GM18505 (cell line): ENCODE measurements around the gene BPIFB3.

Experiments used
- ATAC-seq: cut with Tn5 transposase; IDR thresholded peaks from one replicate; pipeline ENCODE4 v1.9.1; 2021; ENCODE audit not compliant: unreplicated experiment
- POLR2A ChIP-seq: IDR thresholded peaks from 4 replicates; pipeline ENCODE4 v1.6.1; 2011; ENCODE audit warnings: borderline replicate concordance; ENCODE audit not compliant: insufficient read depth, insufficient read length; ENCODE audit errors: extremely low read depth

The BPIFB3 gene, protein sequence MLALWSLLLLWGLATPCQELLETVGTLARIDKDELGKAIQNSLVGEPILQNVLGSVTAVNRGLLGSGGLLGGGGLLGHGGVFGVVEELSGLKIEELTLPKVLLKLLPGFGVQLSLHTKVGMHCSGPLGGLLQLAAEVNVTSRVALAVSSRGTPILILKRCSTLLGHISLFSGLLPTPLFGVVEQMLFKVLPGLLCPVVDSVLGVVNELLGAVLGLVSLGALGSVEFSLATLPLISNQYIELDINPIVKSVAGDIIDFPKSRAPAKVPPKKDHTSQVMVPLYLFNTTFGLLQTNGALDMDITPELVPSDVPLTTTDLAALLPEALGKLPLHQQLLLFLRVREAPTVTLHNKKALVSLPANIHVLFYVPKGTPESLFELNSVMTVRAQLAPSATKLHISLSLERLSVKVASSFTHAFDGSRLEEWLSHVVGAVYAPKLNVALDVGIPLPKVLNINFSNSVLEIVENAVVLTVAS

DNA sequence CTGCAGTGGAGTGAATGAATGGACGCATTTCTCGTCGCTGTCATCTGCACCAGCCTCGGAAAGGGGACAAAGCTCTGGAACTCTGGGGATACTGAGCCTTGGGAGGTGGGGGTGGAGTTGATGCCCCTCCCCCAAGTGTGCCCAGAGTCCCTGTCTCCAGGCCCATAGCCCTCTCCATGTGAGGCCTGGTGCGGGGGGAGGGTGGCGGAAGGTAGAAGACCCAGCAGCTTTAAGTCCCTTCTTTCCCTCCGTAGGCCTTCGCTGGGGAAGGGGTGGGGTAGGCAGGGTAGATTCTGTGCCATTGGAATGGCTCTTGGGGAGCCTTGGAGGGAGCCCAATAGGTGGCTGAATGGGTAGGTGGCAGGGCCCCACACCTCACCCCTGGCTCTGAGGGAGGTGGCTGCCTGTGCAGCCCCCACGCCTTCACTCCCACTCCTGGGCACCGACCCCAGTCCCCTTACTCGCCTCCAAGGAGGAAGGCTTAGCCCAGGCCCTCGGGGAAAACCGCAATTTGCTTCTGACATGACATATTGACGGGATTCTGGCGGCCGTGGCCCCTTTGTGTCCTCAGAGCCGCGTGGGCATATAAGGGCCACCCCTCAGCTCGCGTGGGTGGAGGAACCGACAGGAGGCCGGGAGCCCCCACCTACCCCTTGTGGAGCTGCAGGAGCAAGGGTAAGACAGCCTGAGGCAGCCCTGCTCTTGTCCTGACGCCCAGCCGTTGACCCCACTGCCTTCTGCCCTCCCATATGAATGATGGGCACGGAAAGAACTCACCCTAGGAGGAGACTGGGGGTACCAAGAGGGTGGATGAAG is at the start of gene BPIFB3:
BPIFB3 (plus strand) TSS at position 613 of the 816 bp plus-strand sequence. CDS start 1,533 bp downstream, outside the sequence.
- TF ChIP-seq POLR2A = no peak
- ATAC-seq = no peak

GRCh38 chr20:33004141-33004751 is 49.5 kb upstream of the BPIFB3 start, which contains the start of gene SUN5:
SUN5 (minus strand) TSS chr20:33004433; CDS start chr20:33004340, 93 bp downstream.
- no peak for TF ChIP-seq POLR2A
- ATAC-seq = no peak

- TF ChIP-seq POLR2A = no peak
- ATAC-seq = no peak
Observed at GRCh38 chr20:33005132-33005566, 48.6 kb upstream of the BPIFB3 start.

DNA sequence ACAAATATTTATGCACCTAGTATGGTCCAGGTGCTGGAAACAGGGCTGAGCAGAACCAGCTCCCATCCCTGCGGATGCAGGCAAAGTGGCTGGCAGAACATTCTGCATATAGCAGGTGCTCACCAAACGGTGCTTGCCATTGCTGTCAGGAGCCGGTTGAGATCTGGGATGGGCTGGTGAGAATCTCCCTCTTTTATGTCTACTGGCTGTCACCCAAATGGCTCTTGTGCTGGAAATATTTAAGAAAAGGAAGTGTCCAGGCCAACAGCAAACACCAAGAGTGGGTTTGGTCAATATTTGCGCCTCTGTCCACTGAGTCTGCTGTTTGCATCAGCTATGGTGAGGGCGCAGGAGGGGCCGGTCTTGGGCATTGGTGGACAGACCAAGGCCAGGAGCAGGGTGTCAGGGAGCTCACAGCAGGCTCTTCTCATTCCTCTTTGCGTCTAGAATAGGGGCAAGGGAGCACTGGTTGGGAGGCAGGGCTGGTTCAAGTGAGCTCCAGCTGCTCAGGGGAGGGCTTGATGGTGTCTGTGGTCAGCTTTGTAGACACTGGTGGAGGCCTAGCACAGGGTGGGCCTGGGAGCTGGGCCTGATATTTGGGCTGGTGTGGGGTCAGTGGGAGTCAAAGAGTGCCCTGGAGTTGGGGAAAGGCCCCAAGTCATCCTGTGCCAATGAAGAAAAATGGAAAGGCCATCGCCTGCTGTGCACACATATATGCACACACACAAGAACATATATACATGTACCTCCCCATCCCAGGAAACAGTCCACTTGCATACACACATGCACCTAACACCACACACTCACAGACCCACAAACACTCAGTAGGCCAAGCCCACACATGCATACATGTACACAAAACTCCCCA is 47.6 kb upstream of the BPIFB3 start:
- no peak for TF ChIP-seq POLR2A
- no peak for ATAC-seq

- no peak for ATAC-seq
- TF ChIP-seq POLR2A = no peak
Observed at GRCh38 chr20:33006776-33007375, 46.8 kb upstream of the BPIFB3 start.

DNA sequence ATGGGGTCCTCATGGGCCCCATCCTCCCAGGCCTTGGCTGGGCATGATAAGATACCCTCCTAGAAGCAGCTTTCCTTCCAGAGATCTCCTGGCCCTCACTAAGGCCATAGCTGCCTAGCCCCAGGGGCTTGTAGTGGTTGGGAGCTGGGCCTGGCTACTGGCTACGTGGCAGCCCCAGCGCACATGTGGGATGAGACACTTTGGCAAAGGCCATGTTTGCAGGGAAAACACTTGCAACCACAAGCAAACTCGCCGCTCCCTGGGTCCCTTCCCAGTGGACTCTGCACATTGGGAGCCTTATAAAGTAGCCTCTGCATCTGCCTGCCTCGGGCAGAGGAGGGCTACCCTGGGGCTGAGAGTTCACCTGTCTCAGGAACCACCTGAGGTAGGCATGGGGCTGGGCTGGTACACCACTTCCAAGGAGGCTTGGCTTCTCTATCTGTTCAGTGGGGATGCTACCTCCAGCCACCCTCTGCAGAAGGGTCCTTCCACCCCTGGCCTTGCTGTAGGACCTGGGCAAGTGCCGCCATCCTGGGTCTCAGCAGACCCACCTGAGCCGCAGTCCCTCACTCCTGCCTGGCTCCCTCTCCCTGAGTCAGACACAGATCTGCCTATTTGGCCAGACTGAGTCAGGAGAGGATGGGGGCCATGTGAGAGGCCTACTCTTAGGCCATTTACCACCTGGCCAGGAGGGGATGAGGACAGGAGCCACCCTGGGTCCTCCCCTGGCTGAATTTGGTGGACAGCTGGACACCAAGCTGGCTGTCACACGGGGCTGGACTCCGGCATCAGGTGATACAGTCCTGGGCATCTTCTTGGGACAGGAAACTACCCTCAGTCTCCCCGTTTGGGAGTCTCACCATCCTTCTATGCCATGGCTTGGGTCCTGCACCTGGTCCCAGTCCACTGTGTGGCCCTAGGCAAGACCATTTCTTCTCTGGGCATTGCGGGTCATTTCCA is 46.0 kb upstream of the BPIFB3 start, which contains the start of gene BPIFB2:
BPIFB2 (plus strand) TSS at position 329 of the 960 bp plus-strand sequence. CDS start 871 bp downstream, outside the sequence.
- TF ChIP-seq POLR2A = no peak
- no peak for ATAC-seq

- no peak for TF ChIP-seq POLR2A
- ATAC-seq = no peak
Observed at GRCh38 chr20:33008336-33009213, 45.1 kb upstream of the BPIFB3 start.

DNA sequence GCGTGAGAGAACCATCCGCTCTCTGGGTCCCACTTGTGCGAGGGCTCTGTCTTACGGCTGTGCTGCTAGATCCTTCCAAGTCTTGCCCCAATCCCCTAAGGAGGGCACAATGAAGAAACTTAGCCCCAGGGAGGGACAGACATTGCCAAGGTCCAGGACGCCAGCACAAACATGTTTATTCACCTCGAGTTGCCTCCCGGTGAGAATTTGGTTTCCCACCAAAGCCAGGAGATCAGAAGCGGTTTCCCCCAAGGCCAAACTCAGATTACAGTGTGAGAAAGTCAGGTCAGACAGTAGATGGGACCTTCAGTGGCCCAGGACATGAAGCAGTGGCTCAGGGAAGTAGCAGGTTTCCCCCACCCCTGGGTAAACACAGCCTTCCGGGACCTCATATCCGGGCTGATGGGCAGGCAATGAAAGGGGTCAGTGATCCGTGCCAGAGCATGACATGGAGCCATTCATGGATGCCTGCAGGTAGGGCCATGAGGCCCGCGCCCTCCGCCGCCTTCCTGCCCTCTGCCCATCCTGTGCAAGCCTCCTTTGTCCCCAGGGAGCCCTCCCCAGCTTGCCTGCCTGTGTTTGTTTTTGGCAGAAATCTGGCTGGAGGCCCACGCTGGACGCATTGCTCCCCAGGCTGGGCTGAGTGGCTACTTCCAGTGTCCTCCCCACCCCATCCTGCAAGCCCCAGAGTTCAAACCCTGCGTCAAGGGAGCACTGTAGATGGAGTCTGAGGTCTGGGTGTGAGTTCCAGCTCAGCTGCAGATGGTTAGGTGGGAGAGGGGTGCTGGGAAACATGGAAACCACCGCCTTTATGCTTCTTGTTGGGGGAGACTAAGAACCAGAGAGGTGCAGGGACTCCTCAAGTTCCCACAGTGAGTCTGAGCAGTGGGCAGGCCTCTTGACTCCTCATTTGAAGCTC is 44.2 kb upstream of the BPIFB3 start:
- ATAC-seq = no peak
- TF ChIP-seq POLR2A = no peak

DNA sequence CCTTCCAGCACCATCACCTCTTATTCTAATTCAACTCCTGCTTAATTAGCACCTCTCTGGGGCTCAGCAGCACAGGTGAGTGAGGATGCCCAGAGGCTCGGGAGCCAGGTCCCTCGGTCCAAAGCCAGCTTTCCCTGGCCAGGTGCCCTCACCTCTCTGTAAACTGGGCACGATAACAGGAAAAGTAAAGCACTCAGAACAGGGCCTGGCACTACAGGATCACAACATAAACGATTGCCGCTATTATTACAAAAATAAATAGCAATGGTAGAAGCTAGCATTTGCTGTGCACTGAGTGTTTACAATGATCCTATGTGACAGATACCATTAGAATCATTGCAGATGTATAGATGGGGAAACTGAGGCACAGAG is 43.6 kb upstream of the BPIFB3 start:
- no peak for ATAC-seq
- no peak for TF ChIP-seq POLR2A
